Ovary (tissue), 9 donors: ENCODE measurements around the gene TRAF2. TPM values are rescaled to one million over a fixed set of nuclear protein-coding genes. Genes with fewer than 3 reads are reported as not detected.

Experiments used
- DNase-seq, 5 donors: peaks; one replicate each; pipeline ENCODE4 v3.0.0-alpha.2; 2019 to 2020
- H3K27ac ChIP-seq, 2 donors: fragments of 200-600 bp; one replicate each; pipeline versions ENCODE4 v1.5.1 to v1.8.0; 2019 to 2022
- H3K27me3 ChIP-seq: fragments of 200-600 bp; one replicate; pipeline ENCODE4 v1.8.0; 2022
- H3K36me3 ChIP-seq: fragments of 200-600 bp; sonication (generic); one replicate; pipeline ENCODE4 v1.5.1; 2019
- H3K4me1 ChIP-seq: one replicate; pipeline ENCODE4 v1.8.1; 2013; ENCODE audit warnings: mild to moderate bottlenecking, moderate library complexity; ENCODE audit not compliant: insufficient read depth
- H3K4me3 ChIP-seq: fragments of 200-600 bp; sonication (generic); one replicate; pipeline ENCODE4 v1.5.1; 2017
- H3K9me3 ChIP-seq, 2 donors: fragments of 200-600 bp in 1 of 2; sonication (generic) in 1 of 2; one replicate each; pipeline versions ENCODE4 v1.5.1 to v1.8.1; 2013 to 2019; ENCODE audit warnings: mild to moderate bottlenecking in 1 of 2, moderate library complexity in 1 of 2
- CTCF ChIP-seq, 3 donors: fragments of 450-650 bp in 2 of 3; fragments of 200-600 bp in 1 of 3; IDR thresholded peaks; one replicate each; pipeline versions ENCODE4 v1.5.1 to v1.8.0; 2016 to 2022; ENCODE audit warnings: antibody characterized with exemption in 3 of 3, mild to moderate bottlenecking in 1 of 3
- EP300 ChIP-seq: sonication (generic); formaldehyde crosslinking; IDR thresholded peaks from one replicate; pipeline ENCODE4 v1.6.1; 2017; ENCODE audit warnings: antibody characterized with exemption
- POLR2A ChIP-seq: fragments of 450-650 bp; IDR thresholded peaks from one replicate; pipeline ENCODE4 v1.6.1; 2017; ENCODE audit warnings: antibody characterized with exemption, mild to moderate bottlenecking, moderate library complexity
- WGBS, 3 donors: extraction: QIAGEN DNeasy Blood & Tissue Kit in 1 of 3; methylation state at CpG; one replicate each; pipeline versions ENCODE4 v1.1.5 to v1.1.7; 2013 to 2017; 5-methylcytosine and 5-hydroxymethylcytosine counted together
- intact Hi-C, 4 donors: fragments of 100-400 bp; cut with DNase I; formaldehyde crosslinking; loops; one replicate each; pipeline versions ENCODE4 v1.11.0 to v1.15.1; 2022 to 2023
- polyA plus RNA-seq, 2 donors: library from polyadenylated mRNA; stranded (reverse); fragments of 200-250 nt in 1 of 2; fragments of 350-450 nt in 1 of 2; fragmentation: Illumina TruSeq in 1 of 2; extraction: RNeasy Lipid Tissue Mini Kit (QIAGEN cat#74804) in 1 of 2; gene quantifications; one replicate each; pipeline ENCODE4 v1.2.3, GENCODE V29; 2013 to 2014
- total RNA-seq, 7 donors: library from RNA; depleted of rRNA in 2 of 7; stranded (reverse); fragments of >200 nt in 2 of 7; fragmentation: NEBNext Ultra II Directional in 3 of 7; extraction: Animal tissue kit (Norgen Biotek cat#: 25700) in 3 of 7; gene quantifications; one replicate each; pipeline versions ENCODE4 v1.1.0 to v1.2.4, GENCODE V29; 2016 to 2023
- donor health status: DM: no; HTN: no; CAD: no; lungs with moderate emphysema.
- donor health status: DM: no; HTN: no; CAD: no.
- donor health status: Bipolar disorder and iron deficiency.
- donor health status: DM: yes; HTN: yes; CAD: no.
- donor health status: DM: no; HTN: no; CAD: no.
- donor health status: DM: yes; HTN: yes; CAD: no.

TRAF2 gene
- total and polyA plus RNA-seq, 9 donors = 0.83 to 11.9 (median 9.7) TPM

DNA sequence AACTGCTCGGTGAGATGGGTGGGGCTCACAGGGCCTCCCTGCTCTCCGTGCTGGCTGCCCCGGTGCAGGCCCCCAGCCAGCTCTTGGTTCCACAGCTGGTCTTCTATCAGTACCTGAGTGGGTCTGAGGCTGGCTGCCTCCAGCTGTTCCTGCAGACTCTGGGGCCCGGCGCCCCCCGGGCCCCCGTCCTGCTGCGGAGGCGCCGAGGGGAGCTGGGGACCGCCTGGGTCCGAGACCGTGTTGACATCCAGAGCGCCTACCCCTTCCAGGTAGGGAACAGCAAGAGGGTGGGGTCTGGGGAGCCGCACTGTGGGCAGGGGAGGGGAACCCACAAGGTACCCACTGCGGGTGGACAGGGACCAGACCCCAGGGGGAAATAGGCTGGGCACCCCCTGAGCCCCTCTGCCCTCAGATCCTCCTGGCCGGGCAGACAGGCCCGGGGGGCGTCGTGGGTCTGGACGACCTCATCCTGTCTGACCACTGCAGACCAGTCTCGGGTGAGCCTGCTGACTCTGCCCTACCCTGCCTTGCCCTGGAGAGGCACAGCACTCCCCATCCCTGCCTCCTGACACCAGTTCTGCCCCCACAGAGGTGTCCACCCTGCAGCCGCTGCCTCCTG lies 31.4 kb upstream of the TRAF2 start:
- WGBS, 3 donors = 34 to 51% (median 48%) methylated on average over 9 to 23 of the region's 23 CpGs
- DNase-seq = peak in 3 of 5 donors; percentile 18 to 35 (median 29)
- intact Hi-C loops = no loop called here

DNA sequence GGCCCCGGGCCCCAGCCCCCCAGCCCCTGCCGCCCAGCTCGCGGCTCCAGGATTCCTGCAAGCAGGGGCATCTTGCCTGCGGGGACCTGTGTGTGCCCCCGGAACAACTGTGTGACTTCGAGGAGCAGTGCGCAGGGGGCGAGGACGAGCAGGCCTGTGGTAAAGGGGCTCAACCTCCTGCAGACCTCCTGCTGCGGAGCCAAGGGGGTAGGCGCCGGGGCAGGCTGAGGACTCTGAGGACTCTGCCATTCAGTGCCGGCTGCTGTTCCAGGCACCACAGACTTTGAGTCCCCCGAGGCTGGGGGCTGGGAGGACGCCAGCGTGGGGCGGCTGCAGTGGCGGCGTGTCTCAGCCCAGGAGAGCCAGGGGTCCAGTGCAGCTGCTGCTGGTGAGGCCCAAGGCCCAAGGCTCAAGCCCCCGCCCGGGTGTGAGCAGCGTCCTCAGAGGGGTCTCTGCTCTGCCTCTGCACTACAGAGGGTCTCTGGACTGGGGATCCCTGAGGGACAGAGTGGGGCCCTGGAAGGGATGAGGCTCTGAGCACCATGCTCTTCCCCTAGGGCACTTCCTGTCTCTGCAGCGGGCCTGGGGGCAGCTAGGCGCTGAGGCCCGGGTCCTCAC lies 30.7 kb upstream of the TRAF2 start:
- TF ChIP-seq EP300 (no peak), CTCF (IDR thresholded peaks at IDR 0.05) (no peak), POLR2A (no peak)
- no peak overlapping the region for H3K27ac ChIP-seq
- no peak overlapping the region for H3K4me3 ChIP-seq
- WGBS, 3 donors = 63 to 77% (median 67%) methylated on average over 26 of the region's 26 CpGs
- H3K4me1 ChIP-seq = peaks cover 3% of the 10 kb centered on the region
- no peaks in the 10 kb centered on the region for H3K9me3 ChIP-seq
- intact Hi-C loops = no loop called here
- peak in 4 of 5 donors; percentile 24 to 41 (median 32) for DNase-seq
- H3K36me3 ChIP-seq = no peaks in the 10 kb centered on the region
- H3K27me3 ChIP-seq = no peaks in the 10 kb centered on the region

More for the DNA sequence above, 31.4 kb upstream of the TRAF2 start:
- Histone ChIP-seq H3K9me3 (no peaks in the 10 kb centered on the region), H3K36me3 (no peaks in the 10 kb centered on the region), H3K27ac (no peak overlapping the region), H3K4me3 (no peak overlapping the region), H3K4me1 (peaks cover 5% of the 10 kb centered on the region), H3K27me3 (no peaks in the 10 kb centered on the region)
- TF ChIP-seq POLR2A (no peak), CTCF (IDR thresholded peaks at IDR 0.05) (no peak), EP300 (no peak)

DNA sequence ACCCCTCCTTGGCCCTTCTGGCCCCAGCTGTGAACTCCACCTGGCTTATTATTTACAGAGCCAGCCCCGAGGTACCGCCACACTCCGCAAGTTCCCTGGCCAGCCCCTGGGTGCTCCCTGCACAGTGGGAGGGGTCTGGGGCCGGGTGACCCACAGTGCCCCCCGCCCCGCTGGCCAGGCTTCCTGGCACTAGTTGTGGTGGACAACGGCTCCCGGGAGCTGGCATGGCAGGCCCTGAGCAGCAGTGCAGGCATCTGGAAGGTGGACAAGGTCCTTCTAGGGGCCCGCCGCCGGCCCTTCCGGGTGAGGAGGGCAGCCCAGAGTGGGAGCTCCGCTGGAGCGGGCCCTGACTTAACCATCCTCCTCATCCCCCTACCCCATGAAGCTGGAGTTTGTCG lies 30.2 kb upstream of the TRAF2 start:
- Histone ChIP-seq H3K36me3 (no peaks in the 10 kb centered on the region), H3K9me3 (no peaks in the 10 kb centered on the region), H3K4me1 (peaks cover 3% of the 10 kb centered on the region), H3K27ac (no peak overlapping the region), H3K27me3 (no peaks in the 10 kb centered on the region), H3K4me3 (no peak overlapping the region)
- peak in 4 of 5 donors; percentile 19 to 36 (median 28) for DNase-seq
- TF ChIP-seq EP300 (no peak), CTCF (IDR thresholded peaks at IDR 0.05) (no peak), POLR2A (no peak)
- intact Hi-C loops = no loop called here
- WGBS, 3 donors = 46 to 69% (median 65%) methylated on average over 9 to 15 of the region's 15 CpGs

DNA sequence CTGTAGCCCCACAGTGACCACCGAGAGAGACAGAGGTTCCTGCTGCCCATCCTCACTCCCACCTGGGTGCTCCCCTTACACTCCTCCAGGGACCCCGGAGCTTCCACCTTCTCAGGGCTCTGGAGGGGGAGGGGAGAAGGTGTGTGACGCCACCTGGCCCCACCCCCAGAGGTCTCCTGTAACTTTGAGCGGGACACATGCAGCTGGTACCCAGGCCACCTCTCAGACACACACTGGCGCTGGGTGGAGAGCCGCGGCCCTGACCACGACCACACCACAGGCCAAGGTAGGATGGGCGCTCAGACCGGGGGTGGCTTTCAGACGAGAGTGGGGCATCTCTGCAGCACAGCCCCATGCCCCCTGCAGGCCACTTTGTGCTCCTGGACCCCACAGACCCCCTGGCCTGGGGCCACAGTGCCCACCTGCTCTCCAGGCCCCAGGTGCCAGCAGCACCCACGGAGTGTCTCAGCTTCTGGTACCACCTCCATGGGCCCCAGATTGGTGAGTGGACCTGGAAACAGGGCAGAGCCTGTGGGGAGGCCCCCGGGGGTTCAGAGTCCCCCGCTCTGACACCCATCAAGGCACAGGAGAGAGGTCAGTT lies 29.7 kb upstream of the TRAF2 start:
- Histone ChIP-seq H3K27me3 (no peaks in the 10 kb centered on the region), H3K4me3 (no peak overlapping the region), H3K9me3 (no peaks in the 10 kb centered on the region), H3K27ac (no peak overlapping the region), H3K36me3 (no peaks in the 10 kb centered on the region), H3K4me1 (peaks cover 3% of the 10 kb centered on the region)
- TF ChIP-seq POLR2A = no peak
- no peak for TF ChIP-seq CTCF (IDR thresholded peaks at IDR 0.05)
- TF ChIP-seq EP300 = no peak
- WGBS, 3 donors = 69 to 78% (median 73%) methylated on average over 13 to 14 of the region's 14 CpGs
- intact Hi-C loops = no loop called here
- DNase-seq = peak in 3 of 5 donors; percentile 16 to 35 (median 25)
